IMR-90 (cell line): Measurements from ENCODE around the gene IDH3G. TPM values are rescaled to one million over a fixed set of nuclear protein-coding genes. Genes with fewer than 3 reads are reported as not detected.

Experiments used
- ATAC-seq: fragments of 200-7000 bp; cut with Tn5 transposase; 2 replicates; pipeline ENCODE4 v1.9.1; 2020; ENCODE audit warnings: low read depth, mild to moderate bottlenecking, moderate library complexity
- BruUV-seq: library from RNA; stranded (reverse); fragments of 400-500 nt; replicated peaks from 2 replicates; lab custom pipeline; 2021; lab: Mats Ljungman, UMichigan
- CTCF ChIA-PET: fragments of 300-600 bp; formaldehyde crosslinking; extraction: SDS; loops from one replicate; lab custom pipeline; 2021; ENCODE audit warnings: antibody characterized with exemption; lab: Yijun Ruan, JAX
- POLR2A ChIA-PET: fragments of 300-600 bp; sonication (Branson Sonifier 250); formaldehyde crosslinking; loops from one replicate; lab custom pipeline; 2022; ENCODE audit warnings: antibody characterized with exemption; ENCODE audit not compliant: unreplicated experiment; lab: Charles Lee
- DNase-seq: peaks from one replicate; pipeline ENCODE4 v3.0.0; 2013
- H2AFZ ChIP-seq: replicated peaks from 2 replicates; pipeline ENCODE3; 2013; ENCODE audit warnings: low read length, mild to moderate bottlenecking; ENCODE audit not compliant: poor library complexity
- H2AK5ac ChIP-seq: 2 replicates; pipeline ENCODE4 v1.6.1; 2013; ENCODE audit warnings: low read depth, low read length, inconsistent platforms
- H2AK9ac ChIP-seq: replicated peaks from 2 replicates; pipeline ENCODE3; 2013; ENCODE audit warnings: mild to moderate bottlenecking, low read depth, low read length, moderate library complexity; ENCODE audit not compliant: poor library complexity
- H2BK120ac ChIP-seq: 2 replicates; pipeline ENCODE4 v1.6.1; 2013; ENCODE audit warnings: low read depth, low read length, inconsistent platforms
- H2BK15ac ChIP-seq: 3 replicates; pipeline ENCODE4 v1.6.1; 2013; ENCODE audit warnings: low read depth, low read length, inconsistent platforms
- H2BK20ac ChIP-seq: 2 replicates; pipeline ENCODE4 v1.6.1; 2013; ENCODE audit warnings: low read depth, mild to moderate bottlenecking, inconsistent platforms, low read length, moderate library complexity
- H2BK5ac ChIP-seq: 2 replicates; pipeline ENCODE4 v1.6.1; 2013; ENCODE audit warnings: mild to moderate bottlenecking, low read depth, low read length, inconsistent platforms; ENCODE audit not compliant: poor library complexity, severe bottlenecking
- H3K14ac ChIP-seq: replicated peaks from 2 replicates; pipeline ENCODE4 v1.6.1; 2013; ENCODE audit warnings: low read depth, low read length, inconsistent platforms
- H3K18ac ChIP-seq: 2 replicates; pipeline ENCODE4 v1.6.1; 2013; ENCODE audit warnings: low read depth, low read length, control low read depth
- H3K23ac ChIP-seq: 2 replicates; pipeline ENCODE4 v1.6.1; 2013; ENCODE audit warnings: low read depth, low read length, inconsistent platforms
- H3K27ac ChIP-seq: 2 replicates; pipeline ENCODE4 v1.5.1; 2013; ENCODE audit warnings: mild to moderate bottlenecking, control low read depth, low read length; ENCODE audit not compliant: insufficient read depth
- H3K27me3 ChIP-seq: 2 replicates; pipeline ENCODE4 v1.6.1; 2013; ENCODE audit warnings: low read length; ENCODE audit not compliant: control insufficient read depth, insufficient read depth
- H3K36me3 ChIP-seq: 2 replicates; pipeline ENCODE4 v1.6.1; 2013; ENCODE audit warnings: low read length, mixed read lengths; ENCODE audit not compliant: control insufficient read depth, insufficient read depth
- H3K4ac ChIP-seq: 2 replicates; pipeline ENCODE4 v1.6.1; 2013; ENCODE audit warnings: low read depth, low read length, inconsistent platforms
- H3K4me1 ChIP-seq: 2 replicates; pipeline ENCODE4 v1.6.1; 2013; ENCODE audit warnings: low read length, mixed read lengths; ENCODE audit not compliant: control insufficient read depth, insufficient read depth
- H3K4me2 ChIP-seq: 2 replicates; pipeline ENCODE4 v1.6.1; 2013; ENCODE audit warnings: low read depth, mild to moderate bottlenecking, control low read depth, low read length, moderate library complexity
- H3K4me3 ChIP-seq: 2 replicates; pipeline ENCODE4 v1.5.1; 2013; ENCODE audit warnings: low read depth, mild to moderate bottlenecking, control low read depth, low read length, moderate library complexity; ENCODE audit not compliant: insufficient read depth
- H3K56ac ChIP-seq: 2 replicates; pipeline ENCODE4 v1.6.1; 2013; ENCODE audit warnings: low read length, inconsistent platforms; ENCODE audit not compliant: insufficient read depth; ENCODE audit errors: extremely low read depth
- H3K79me1 ChIP-seq, 2 experiments: 2 replicates each; pipeline ENCODE4 v1.6.1; 2013; ENCODE audit warnings: low read length in 2 of 2, inconsistent platforms in 1 of 2, low read depth in 1 of 2
- H3K9ac ChIP-seq: 2 replicates; pipeline ENCODE4 v1.6.1; 2013; ENCODE audit warnings: low read depth, low read length, control low read depth
- H3K9me1 ChIP-seq: 2 replicates; pipeline ENCODE4 v1.6.1; 2013; ENCODE audit warnings: low read length, inconsistent platforms; ENCODE audit not compliant: insufficient read depth
- H3K9me3 ChIP-seq: 2 replicates; pipeline ENCODE4 v1.6.1; 2013; ENCODE audit warnings: low read length; ENCODE audit not compliant: control insufficient read depth, insufficient read depth
- H4K20me1 ChIP-seq: 2 replicates; pipeline ENCODE4 v1.6.1; 2013; ENCODE audit warnings: low read length, inconsistent platforms; ENCODE audit not compliant: insufficient read depth
- H4K5ac ChIP-seq: 2 replicates; pipeline ENCODE4 v1.6.1; 2013; ENCODE audit warnings: mild to moderate bottlenecking, low read depth, low read length, control low read depth
- H4K8ac ChIP-seq, 2 experiments: 2 replicates each; pipeline ENCODE4 v1.6.1; 2013; ENCODE audit warnings: low read depth in 2 of 2, low read length in 2 of 2, control low read depth in 1 of 2, inconsistent platforms in 1 of 2
- H4K91ac ChIP-seq: 2 replicates; pipeline ENCODE4 v1.6.1; 2013; ENCODE audit warnings: low read depth, low read length, inconsistent platforms; ENCODE audit not compliant: insufficient read depth
- CEBPB ChIP-seq: IDR thresholded peaks from 2 replicates; pipeline ENCODE4 v1.6.1; 2012; ENCODE audit warnings: low read depth, low read length, improper control_type of control experiment
- ELK1 ChIP-seq: fragments of 150-350 bp; IDR thresholded peaks from 2 replicates; pipeline ENCODE4 v1.6.1; 2016; ENCODE audit warnings: low read depth, mild to moderate bottlenecking, low read length, moderate library complexity, borderline replicate concordance
- MXI1 ChIP-seq: IDR thresholded peaks from 2 replicates; pipeline ENCODE4 v1.6.1; 2012; ENCODE audit warnings: low read depth, mild to moderate bottlenecking, low read length, moderate library complexity, borderline replicate concordance
- WGBS, 2 experiments: methylation state at CpG; one replicate each; pipeline versions ENCODE4 v1.1.5 to v1.1.7; 2013; ENCODE audit warnings: missing lambda C conversion rate in 2 of 2; ENCODE audit not compliant: insufficient read length in 1 of 2; ENCODE audit errors: extremely low coverage in 2 of 2; 5-methylcytosine and 5-hydroxymethylcytosine counted together
- dilution Hi-C: fragments of 300-500 bp; cut with HindIII; formaldehyde crosslinking; loops from one replicate; pipeline ENCODE4 v1.14.3; 2018; ENCODE audit warnings: low sequenced_read_pairs; ENCODE audit not compliant: unreplicated experiment
- in situ Hi-C: fragments of 300-500 bp; cut with MboI; formaldehyde crosslinking; loops from 3 replicates; pipeline ENCODE4 v1.14.3; 2019; ENCODE audit warnings: low sequenced_read_pairs, inconsistent platforms, mixed read lengths
- intact Hi-C: fragments of 100-400 bp; cut with micrococcal nuclease; formaldehyde crosslinking; loops from 2 replicates; pipeline ENCODE4 v1.10.0; 2022
- polyA plus RNA-seq, 3 experiments: library from polyadenylated mRNA; depleted of rRNA; stranded (reverse); fragments of >200 nt; gene quantifications; 2 replicates each; pipeline ENCODE4 v1.2.3, GENCODE V29; 2012; ENCODE audit warnings: low replicate concordance in 1 of 3
- total RNA-seq: library from RNA; depleted of rRNA; stranded (reverse); fragments of >200 nt; gene quantifications from 2 replicates; pipeline ENCODE4 v1.2.3, GENCODE V29; 2012

The IDH3G gene
- total and polyA plus RNA-seq, 2 of the 4 experiments (the other 2 are of a cell fraction) = 79.4 to 85.7 TPM

- Histone ChIP-seq H3K27me3 (no peaks in the 10 kb centered on the region), H4K20me1 (no peaks in the 10 kb centered on the region), H3K9me1 (peaks cover 6% of the 10 kb centered on the region; the same call in 1 of the 2 replicates), H3K4me3 (peak overlapping the region; percentile 59), H4K91ac (peak overlapping the region; percentile 55), H4K8ac (peak overlapping the region; percentile 55 to 72; a peak in 3 of 4 replicates), H3K23ac (peak overlapping the region; percentile 59; the same call in 1 of the 2 replicates), H3K4me1 (peaks cover 4% of the 10 kb centered on the region; the same call in 1 of the 2 replicates), H3K27ac (peak overlapping the region; percentile 50), H3K14ac (peak overlapping the region; percentile 87), H2BK120ac (0 out of 2 replicates have a peak overlapping the region, but pooled peaks have one; percentile 60), H3K79me1 (peaks cover 4 to 38% of the 10 kb centered on the region in 2 experiments), H3K9ac (peak overlapping the region; percentile 77), H3K36me3 (peaks cover 20% of the 10 kb centered on the region), H3K18ac (no peak overlapping the region), H3K4ac (peak overlapping the region; percentile 81), H2BK15ac (no peak overlapping the region), H2AK9ac (peak overlapping the region; percentile 94), H2AFZ (peak overlapping the region; percentile 99), H3K4me2 (peak overlapping the region; percentile 68), H2AK5ac (peak overlapping the region; percentile 85), H3K9me3 (no peaks in the 10 kb centered on the region; the same call in 1 of the 2 replicates), H2BK5ac (no peak overlapping the region), H4K5ac (no peak overlapping the region), H2BK20ac (no peak overlapping the region), H3K56ac (peak overlapping the region; percentile 75; the same call in 1 of the 2 replicates)
- in situ Hi-C loops (loop anchor here (5.0 kb wide), 1 partner anchor 122 kb away; no protein-coding TSS in a partner anchor), intact Hi-C loops (loop anchor here (1.0 to 5.0 kb wide), 2 partner anchors 29 to 132 kb away; partner anchors contain the start of gene ARHGAP4), dilution Hi-C loops (no loop called here)
- CTCF ChIA-PET = interaction anchor here (1.4 kb wide), 1 partner anchor 130 kb away, joined by 3 read pairs; no protein-coding TSS in a partner anchor
- no peak for DNase-seq
- TSS peak; percentile 66 for BruUV-seq
- POLR2A ChIA-PET = interaction anchor here (0.5 kb wide), 1 partner anchor 799 kb away, joined by 4 read pairs; no protein-coding TSS in a partner anchor
- peak; percentile 1; the same call in 1 of the 2 replicates for ATAC-seq
- WGBS, 2 experiments = 43% methylated on average over 23 of the region's 47 CpGs; no CpG with 5 or more reads in 1 of the 2 experiments
- peak; percentile 61; the same call in 1 of the 2 replicates for TF ChIP-seq MXI1
- TF ChIP-seq ELK1 = no peak
- TF ChIP-seq CEBPB = no peak
Measured at GRCh38 chrX:153794897-153795816, 982 bp upstream of the IDH3G start.
